ENCODE measurements around the gene DROSHA.

Gene DROSHA

GRCh38 chr5:31530541-31531265, 1.2 kb downstream of the DROSHA start:
- DNase-seq: no peak

- no peak for DNase-seq
Observed at GRCh38 chr5:31523041-31523440, 8.9 kb downstream of the DROSHA start.

- DNase-seq: no peak
Observed at GRCh38 chr5:31516802-31517201, 15.1 kb downstream of the DROSHA start.

DNA sequence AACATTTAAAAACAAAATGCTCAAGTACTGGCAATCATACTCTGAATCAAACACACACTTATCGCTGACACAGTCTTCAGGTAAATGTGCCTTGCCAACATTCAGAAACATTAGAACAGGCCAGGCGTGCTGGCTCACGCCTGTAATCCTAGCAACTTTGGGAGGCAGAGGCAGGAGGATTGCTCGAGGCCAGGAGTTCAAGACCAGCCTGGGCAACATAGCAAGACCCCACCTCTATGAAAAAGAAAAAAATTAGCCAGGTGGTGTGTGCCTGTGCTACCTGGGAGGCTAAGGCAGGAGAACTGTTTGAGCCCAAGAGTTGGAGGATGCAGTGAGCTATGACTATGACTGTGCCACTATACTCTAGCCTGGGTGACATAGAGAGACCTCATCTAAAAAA, 20.6 kb downstream of the DROSHA start:
- no peak for DNase-seq

- no peak for DNase-seq
Observed at GRCh38 chr5:31504529-31504928, 27.4 kb downstream of the DROSHA start.

DNA sequence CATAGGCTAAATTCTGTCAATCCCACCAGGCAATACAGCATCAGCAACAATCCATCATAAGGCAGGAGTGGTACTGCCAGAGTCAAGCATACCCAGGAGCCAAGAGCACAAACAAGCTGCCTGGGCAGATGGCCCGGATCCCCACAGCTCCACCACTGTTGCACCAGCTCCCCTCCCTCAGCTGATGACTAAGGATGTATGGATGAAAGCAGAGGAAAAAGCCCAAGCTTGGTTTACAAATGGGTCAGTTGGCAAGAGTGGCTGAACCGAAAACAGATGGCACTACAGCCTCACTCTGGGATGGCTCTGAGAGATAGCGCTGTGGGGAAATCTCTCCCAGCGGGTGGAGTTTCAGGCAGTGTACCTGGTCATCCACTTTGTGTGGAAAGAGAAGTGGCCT, 29.4 kb downstream of the DROSHA start:
- DNase-seq: no peak

DNA sequence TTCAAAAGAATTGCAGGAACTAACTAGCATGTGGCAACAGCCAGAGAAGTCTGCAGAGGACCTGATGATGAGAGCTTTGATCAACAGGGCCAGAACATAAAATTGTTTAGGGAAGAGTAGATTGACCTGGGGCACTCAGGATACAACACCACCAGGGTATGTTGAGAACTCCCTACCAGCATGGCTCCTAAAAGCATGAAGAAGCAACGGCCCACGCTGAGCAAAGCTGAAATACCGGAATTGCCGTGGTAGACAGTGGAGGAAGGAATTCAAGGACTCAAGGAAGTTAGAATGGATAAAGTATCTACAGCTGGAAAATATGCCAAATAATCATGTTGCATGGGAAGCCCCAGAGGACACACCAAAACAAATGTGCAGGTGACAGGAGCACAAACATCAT, 31.6 kb downstream of the DROSHA start:
- no peak for DNase-seq

DNA sequence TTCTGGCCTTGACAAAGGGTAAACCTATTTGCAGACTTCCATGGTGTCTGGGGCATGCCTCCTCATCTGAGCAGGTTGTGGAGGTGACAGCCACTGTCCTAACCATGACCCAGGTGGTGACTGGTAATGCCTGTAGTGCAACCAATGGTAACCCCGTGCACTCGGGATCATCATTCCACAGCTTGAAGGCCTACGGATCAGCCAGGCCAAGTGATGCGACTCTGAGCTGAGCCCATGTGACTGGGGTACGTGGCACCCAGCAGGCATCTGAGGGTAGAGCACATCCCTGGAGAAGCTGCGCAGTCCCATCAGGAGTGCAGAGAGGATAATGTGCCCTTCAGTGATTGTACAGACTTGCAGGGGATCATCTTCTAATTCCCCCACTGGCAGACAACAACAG, 35.0 kb downstream of the DROSHA start:
- no peak for DNase-seq

- no peak for DNase-seq
Observed at GRCh38 chr5:31496301-31496700, 35.6 kb downstream of the DROSHA start.

DNA sequence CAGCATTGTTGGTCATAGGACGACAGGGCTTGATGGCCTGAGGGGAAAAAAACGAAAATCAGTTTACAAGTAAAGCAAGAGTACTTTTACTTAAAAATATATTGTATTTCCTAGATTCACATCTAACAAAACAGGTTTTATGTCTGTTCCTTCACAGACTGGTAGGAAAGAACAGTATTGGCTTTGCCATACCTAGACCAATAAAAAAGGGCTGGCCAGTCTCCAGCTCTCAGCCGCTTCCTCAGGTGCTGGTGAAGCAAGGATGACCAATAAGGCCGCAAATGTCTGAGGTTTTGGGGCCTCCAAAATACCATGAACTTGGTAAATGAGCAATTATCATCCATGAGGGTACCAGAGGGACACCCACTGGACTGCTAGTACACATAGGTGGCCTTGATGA, 36.6 kb downstream of the DROSHA start:
- no peak for DNase-seq

DNA sequence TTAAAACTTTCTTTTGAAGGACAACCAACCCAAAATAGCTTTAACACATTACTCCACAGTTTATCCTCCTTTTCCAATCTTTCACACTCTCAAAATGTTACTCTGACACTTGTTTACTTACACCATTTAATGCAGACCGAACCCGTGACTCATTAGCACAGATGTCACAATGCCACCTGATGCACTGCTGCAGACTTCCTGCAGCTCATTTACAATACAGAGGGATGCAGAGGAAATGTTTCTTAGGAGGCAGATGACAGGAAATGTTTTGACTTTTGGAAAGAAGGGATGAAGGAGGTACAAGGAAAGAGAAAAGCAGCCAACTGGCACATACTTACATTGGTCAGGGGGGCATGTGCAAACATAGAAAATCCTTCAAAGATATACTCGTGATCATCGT, 39.0 kb downstream of the DROSHA start:
- DNase-seq: no peak

- DNase-seq: no peak
Observed at GRCh38 chr5:31487506-31487905, 44.4 kb downstream of the DROSHA start.

DNA sequence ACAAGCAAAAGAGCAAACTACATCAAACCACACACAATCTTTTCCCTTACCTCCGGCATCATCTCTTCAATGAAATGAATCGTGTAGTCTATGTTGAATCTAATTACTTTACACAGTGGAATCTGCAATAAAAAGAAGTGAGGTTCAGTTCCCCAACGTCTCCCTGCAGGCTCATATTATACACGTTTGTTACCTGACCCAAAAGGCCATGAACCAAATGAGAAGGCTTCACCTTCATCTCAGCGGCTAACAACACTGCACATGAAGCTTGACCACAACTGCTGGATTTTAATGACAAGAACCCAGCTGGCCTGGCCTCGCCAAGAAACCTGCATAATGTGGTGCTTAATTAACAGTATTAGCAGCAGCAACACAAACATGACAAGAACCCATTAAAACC, 45.5 kb downstream of the DROSHA start:
- no peak for DNase-seq

- no peak for DNase-seq
Observed at GRCh38 chr5:31485376-31486207, 46.3 kb downstream of the DROSHA start.

DNA sequence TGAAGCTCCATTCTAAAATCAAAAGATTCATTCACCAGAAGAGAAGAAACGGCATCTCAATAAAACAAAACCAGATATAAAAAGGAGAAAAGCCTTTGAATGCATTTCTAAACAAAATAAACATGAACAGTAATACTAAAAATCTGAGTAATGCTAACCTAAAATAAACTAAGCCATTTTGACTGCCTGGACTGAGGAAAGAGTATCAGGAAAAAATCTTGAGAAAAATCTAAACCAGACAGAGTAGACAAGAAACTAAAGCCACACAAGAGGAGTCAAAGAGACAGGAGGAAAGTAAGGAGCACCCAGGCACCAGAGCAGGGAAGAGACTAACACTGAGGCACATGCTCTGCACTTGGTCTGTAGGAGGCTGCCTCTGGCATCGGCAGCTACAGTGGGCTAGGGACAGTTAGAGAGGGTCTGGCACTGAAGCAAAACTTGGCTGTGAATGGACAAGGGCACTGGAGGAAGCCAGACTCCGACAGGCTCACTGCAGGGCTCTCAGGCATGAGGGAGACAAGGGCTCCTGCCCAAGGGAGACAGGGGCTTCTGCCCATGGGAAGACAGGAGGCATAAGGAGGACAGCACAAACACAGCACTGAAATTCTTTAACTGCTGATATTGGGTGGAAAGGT, 50.2 kb downstream of the DROSHA start:
- no peak for DNase-seq

DNA sequence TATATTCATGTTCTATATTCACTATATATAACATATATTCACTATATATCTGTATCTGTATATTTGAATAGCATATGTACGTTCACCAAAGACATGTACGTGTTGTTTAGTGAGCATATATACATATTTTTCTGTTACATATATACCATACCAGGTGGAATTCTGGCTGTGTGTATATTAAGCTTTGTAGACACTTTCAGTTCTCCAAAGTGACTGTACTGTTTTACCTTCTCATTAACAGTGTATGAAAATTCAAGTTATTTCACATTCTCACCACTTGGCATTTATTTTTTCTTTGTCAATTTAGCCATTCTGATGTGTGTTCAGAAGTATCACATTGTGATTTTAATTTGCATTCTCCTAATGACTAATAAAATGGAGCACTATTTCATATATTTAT, 52.2 kb downstream of the DROSHA start:
- DNase-seq: no peak

DNA sequence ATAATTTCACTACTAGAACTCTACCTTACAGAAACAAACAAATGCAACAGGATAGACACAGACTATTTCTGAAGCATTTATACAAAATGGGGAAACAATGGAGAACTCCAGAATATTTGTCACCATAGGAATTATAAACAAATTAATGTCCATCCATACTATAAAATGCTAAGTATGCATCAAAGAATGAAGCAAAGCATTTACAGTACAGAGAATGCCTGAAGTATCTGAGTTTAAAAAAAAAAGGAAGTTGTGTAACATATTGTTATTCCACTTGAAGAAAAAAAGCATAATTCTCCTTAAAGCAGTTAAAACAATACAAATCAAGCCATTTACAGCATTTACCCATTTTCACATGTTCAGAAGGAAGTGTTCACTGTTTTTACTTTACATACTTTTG, 53.0 kb downstream of the DROSHA start:
- peak in 1 of 2 donors; percentile 0 for DNase-seq

- DNase-seq: no peak
Observed at GRCh38 chr5:31477971-31478370, 53.9 kb downstream of the DROSHA start.

DNA sequence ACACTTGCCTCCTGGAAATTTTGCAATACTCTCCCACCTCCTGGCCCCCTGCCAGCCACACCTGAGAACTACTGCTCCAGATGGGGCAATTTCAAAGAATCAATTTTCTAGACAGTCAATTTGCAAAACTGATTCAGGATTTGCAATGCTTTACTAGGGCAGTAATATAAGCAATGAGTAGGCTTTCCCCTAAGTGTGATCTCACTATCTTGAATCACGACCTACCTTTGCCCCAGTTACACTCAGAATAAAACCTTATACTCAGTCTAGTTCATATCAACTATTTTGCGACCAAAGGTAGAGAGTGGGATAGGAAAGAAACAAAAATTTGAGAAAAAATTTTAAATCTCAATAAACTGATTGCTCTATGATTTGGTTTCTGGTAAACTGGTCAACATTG, 54.4 kb downstream of the DROSHA start:
- DNase-seq: no peak

DNA sequence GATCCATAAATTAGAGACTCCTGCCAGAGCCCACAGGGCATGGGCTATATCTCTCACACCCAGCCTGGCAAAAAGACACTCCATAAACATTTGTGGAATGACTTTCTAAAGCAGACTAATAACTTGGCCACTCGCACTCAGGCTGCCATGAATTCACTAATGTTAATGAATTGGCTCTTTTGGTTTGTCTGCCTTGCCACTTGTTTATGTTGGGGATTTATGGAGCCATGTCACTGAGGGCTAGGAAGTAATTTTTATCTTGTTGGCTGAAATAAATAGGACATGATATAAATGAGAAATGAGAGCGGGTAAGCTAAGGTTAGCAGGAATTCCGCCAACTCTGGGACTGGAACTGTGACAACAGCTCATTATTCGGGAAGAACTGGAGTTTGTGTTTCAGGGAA, 55.2 kb downstream of the DROSHA start:
- DNase-seq: no peak

GRCh38 chr5:31471916-31472315, 60.0 kb downstream of the DROSHA start:
- no peak for DNase-seq

- no peak for DNase-seq
Observed at GRCh38 chr5:31471040-31471439, 60.9 kb downstream of the DROSHA start.

GRCh38 chr5:31470608-31471007, 61.3 kb downstream of the DROSHA start:
- peak; percentile 2 to 20 for DNase-seq

GRCh38 chr5:31469886-31470285, 62.0 kb downstream of the DROSHA start:
- DNase-seq: no peak

All from inflammatory macrophage treated with lipopolysaccharide for 1 hour (primary cell).